K562 (cell line): ENCODE results near the gene VAMP4. TPM values are rescaled to one million over a fixed set of nuclear protein-coding genes. Genes with fewer than 3 reads are reported as not detected.

ENCODE experiments used
- ARID1B ChIP-seq: fragments of 450-650 bp; IDR thresholded peaks from 2 replicates; pipeline ENCODE4 v1.6.1; 2016; ENCODE audit warnings: antibody characterized with exemption, mild to moderate bottlenecking, inconsistent platforms
- BRF1 ChIP-seq: IDR thresholded peaks from 3 replicates; pipeline ENCODE4 v1.6.1; 2011; ENCODE audit warnings: borderline replicate concordance, mild to moderate bottlenecking; ENCODE audit not compliant: insufficient read length; ENCODE audit errors: extremely low read depth
- DDX20 ChIP-seq: fragments of 450-650 bp; IDR thresholded peaks from 2 replicates; pipeline ENCODE4 v1.6.1; 2016; ENCODE audit warnings: missing genetic modification characterization, low read depth, mild to moderate bottlenecking, missing compliant biosample characterization, moderate library complexity
- HMG20A ChIP-seq: fragments of 450-650 bp; formaldehyde crosslinking; conservative IDR thresholded peaks from 2 replicates; pipeline ENCODE4 v1.4.0; 2020; ENCODE audit warnings: mild to moderate bottlenecking, mixed read lengths
- JUN ChIP-seq, 2 experiments: sonication (generic) in 1 of 2; formaldehyde crosslinking in 1 of 2; IDR thresholded peaks; 2 replicates each; pipeline versions ENCODE4 v1.6.1 to v1.8.0; 2012 to 2022; ENCODE audit warnings: borderline replicate concordance in 2 of 2, mild to moderate bottlenecking in 2 of 2, improper control_type of control experiment in 1 of 2, low read depth in 1 of 2, low read length in 1 of 2, missing genetic modification reagents in 1 of 2
- JUND ChIP-seq, 2 experiments: IDR thresholded peaks; 2 replicates in 1 of 2; 3 replicates in 1 of 2; pipeline ENCODE4 v1.6.1; 2011; ENCODE audit warnings: borderline replicate concordance in 2 of 2, low read depth in 2 of 2, low read length in 2 of 2, improper control_type of control experiment in 1 of 2, missing biosample characterization in 1 of 2, missing genetic modification characterization in 1 of 2, missing genetic modification reagents in 1 of 2
- MAX ChIP-seq: sonication (generic); formaldehyde crosslinking; IDR thresholded peaks from 2 replicates; pipeline ENCODE4 v1.9.0; 2022; ENCODE audit warnings: mild to moderate bottlenecking, missing genetic modification reagents
- NBN ChIP-seq: fragments of 450-650 bp; IDR thresholded peaks from 2 replicates; pipeline ENCODE4 v1.6.1; 2016; ENCODE audit warnings: low read depth, mild to moderate bottlenecking
- NCOA6 ChIP-seq: fragments of 450-650 bp; IDR thresholded peaks from 2 replicates; pipeline ENCODE4 v1.6.1; 2017; ENCODE audit warnings: mild to moderate bottlenecking
- NFIC ChIP-seq: fragments of 450-650 bp; IDR thresholded peaks from 2 replicates; pipeline ENCODE4 v1.6.1; 2017; ENCODE audit warnings: mild to moderate bottlenecking, inconsistent platforms
- POLR2AphosphoS5 ChIP-seq: IDR thresholded peaks from 2 replicates; pipeline ENCODE4 v1.6.1; 2011; ENCODE audit warnings: mild to moderate bottlenecking, low read depth, low read length, moderate library complexity; ENCODE audit not compliant: control insufficient read depth, insufficient read depth
- polyA plus RNA-seq, 8 experiments: library from polyadenylated mRNA; depleted of rRNA in 4 of 8; stranded (reverse) in 5 of 8; unstranded in 3 of 8; fragments of >200 nt; fragmentation: Nextera tagmentation in 2 of 8; fragmentation: Illumina TruSeq in 1 of 8; extraction: Ambion mirVana in 2 of 8; extraction: Trizol in 1 of 8; gene quantifications; 2 replicates each; pipeline versions ENCODE4 v1.2.1 to v1.2.3, GENCODE V29; 2011 to 2014; ENCODE audit warnings: inconsistent platforms in 1 of 8, missing spikeins in 1 of 8
- total RNA-seq, 7 experiments: library from RNA; depleted of rRNA in 6 of 7; stranded (reverse); fragments of >200 nt in 6 of 7; fragmentation: Illumina TruSeq in 2 of 7; extraction: Trizol in 2 of 7; gene quantifications; 2 replicates each; pipeline versions ENCODE4 v1.2.1 to v1.2.3, GENCODE V29; 2011 to 2021; ENCODE audit warnings: low replicate concordance in 1 of 7
- TF ChIP-seq, protein P1 (sequence below), 2 experiments: IDR thresholded peaks; 2 replicates each; pipeline ENCODE4 v1.6.1; 2012; ENCODE audit warnings: improper control_type of control experiment in 2 of 2, low read depth in 2 of 2, low read length in 2 of 2, borderline replicate concordance in 1 of 2
- TF ChIP-seq, protein P2 (sequence below): fragments of 450-650 bp; IDR thresholded peaks from 2 replicates; pipeline ENCODE4 v1.6.1; 2016; ENCODE audit warnings: borderline replicate concordance

Gene VAMP4
- total and polyA plus RNA-seq, 9 of the 15 experiments (the other 6 are each of a cell fraction or from before 2014, with no cell fraction given) = 3.3 to 21.4 (median 11.9) TPM

DNA sequence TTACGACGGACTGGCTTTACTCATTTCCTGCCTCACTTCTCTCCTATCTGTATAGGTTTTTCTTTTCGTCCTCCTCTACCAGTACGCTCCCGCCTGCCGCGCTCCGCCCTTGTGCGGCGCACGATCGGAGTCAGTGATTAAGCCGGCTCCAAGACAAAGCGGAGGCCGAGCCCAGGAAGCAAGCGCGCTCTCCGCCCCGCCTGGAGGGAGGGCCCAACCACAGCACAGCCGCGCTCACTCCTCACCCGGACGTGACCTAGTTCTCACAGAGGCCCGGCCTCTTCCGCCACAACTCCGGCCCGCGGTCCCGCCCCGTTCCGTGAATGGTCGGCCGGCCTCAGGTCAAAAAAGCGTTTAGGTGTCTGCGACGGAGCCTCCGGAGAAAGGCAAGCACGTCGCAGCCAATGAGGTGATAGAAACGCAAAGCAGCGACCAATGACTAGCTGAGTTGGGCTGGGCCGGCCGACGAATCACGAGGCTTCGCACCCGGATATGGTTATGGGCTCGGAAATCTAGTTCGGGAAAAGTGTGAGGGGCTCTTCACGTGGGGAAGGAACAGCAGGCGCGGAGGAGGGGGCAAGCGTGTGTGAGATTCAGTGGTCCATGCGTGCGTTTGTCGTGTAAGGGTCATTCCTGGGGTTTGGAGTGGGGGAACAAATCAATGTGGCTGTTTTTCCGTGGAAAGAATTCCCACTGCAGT is 39.5 kb upstream of the VAMP4 start, which contains the start of gene METTL13 (continued):
- TF ChIP-seq DDX20 (tag) (no peak), NBN (peak; percentile 63), BRF1 (no peak), ARID1B (peak; percentile 5; the same call in 1 of the 2 replicates), JUND (IDR thresholded peaks at IDR 0.05; ENCODE audit: borderline replicate concordance, low read depth, low read length) (peak; percentile 52), JUND (tag; IDR thresholded peaks at IDR 0.05; ENCODE audit: borderline replicate concordance, low read depth, low read length) (peak; percentile 67; the same call in 1 of the 3 replicates), HMG20A (CRISPR knock-in tag) (no peak), MAX (CRISPR knock-in tag) (peak; percentile 86), NCOA6 (no peak), JUN (IDR thresholded peaks at IDR 0.05; ENCODE audit: borderline replicate concordance, low read depth, low read length) (0 out of 2 replicates have a peak, but pooled peaks have one; percentile 62), JUN (CRISPR knock-in tag; IDR thresholded peaks at IDR 0.05; ENCODE audit: borderline replicate concordance) (no peak), NFIC (no peak), POLR2AphosphoS5 (peak; percentile 75)
- TF ChIP-seq, protein P1, sequence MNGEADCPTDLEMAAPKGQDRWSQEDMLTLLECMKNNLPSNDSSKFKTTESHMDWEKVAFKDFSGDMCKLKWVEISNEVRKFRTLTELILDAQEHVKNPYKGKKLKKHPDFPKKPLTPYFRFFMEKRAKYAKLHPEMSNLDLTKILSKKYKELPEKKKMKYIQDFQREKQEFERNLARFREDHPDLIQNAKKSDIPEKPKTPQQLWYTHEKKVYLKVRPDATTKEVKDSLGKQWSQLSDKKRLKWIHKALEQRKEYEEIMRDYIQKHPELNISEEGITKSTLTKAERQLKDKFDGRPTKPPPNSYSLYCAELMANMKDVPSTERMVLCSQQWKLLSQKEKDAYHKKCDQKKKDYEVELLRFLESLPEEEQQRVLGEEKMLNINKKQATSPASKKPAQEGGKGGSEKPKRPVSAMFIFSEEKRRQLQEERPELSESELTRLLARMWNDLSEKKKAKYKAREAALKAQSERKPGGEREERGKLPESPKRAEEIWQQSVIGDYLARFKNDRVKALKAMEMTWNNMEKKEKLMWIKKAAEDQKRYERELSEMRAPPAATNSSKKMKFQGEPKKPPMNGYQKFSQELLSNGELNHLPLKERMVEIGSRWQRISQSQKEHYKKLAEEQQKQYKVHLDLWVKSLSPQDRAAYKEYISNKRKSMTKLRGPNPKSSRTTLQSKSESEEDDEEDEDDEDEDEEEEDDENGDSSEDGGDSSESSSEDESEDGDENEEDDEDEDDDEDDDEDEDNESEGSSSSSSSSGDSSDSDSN (IDR thresholded peaks at IDR 0.05; ENCODE audit: borderline replicate concordance in 1 of 2, low read depth in 2 of 2, low read length in 2 of 2) = peak; percentile 60 to 88; a peak in 3 of 4 replicates
- TF ChIP-seq, protein P2, sequence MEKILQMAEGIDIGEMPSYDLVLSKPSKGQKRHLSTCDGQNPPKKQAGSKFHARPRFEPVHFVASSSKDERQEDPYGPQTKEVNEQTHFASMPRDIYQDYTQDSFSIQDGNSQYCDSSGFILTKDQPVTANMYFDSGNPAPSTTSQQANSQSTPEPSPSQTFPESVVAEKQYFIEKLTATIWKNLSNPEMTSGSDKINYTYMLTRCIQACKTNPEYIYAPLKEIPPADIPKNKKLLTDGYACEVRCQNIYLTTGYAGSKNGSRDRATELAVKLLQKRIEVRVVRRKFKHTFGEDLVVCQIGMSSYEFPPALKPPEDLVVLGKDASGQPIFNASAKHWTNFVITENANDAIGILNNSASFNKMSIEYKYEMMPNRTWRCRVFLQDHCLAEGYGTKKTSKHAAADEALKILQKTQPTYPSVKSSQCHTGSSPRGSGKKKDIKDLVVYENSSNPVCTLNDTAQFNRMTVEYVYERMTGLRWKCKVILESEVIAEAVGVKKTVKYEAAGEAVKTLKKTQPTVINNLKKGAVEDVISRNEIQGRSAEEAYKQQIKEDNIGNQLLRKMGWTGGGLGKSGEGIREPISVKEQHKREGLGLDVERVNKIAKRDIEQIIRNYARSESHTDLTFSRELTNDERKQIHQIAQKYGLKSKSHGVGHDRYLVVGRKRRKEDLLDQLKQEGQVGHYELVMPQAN = peak; percentile 99
